ENCODE data around the gene CAB39.
A peak's percentile ranks its signal among the peaks of the same experiment; 100 is the strongest.

Gene CAB39

GRCh38 chr2:230788554-230789175 lies 76.0 kb downstream of the CAB39 start:
- no peak for DNase-seq

DNA sequence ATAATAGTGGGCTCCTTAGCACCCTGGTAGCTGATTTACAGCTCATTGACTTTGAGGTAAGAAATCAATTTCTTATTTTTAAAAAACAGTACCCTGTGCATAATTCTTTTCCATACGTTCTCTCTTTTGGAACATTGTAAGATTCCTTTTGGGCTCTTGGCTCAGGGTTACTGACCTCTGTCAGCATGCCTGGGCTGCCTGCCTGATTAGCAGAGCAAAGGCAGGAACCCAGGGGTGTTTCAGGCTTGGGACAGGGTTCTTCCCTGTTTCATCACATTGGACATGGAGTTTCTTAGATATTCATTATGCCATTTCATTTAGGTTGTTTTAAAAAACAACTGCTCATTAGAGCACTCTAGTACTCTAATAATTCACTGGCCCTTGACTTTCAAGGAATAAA lies 78.3 kb downstream of the CAB39 start:
- DNase-seq, result no peak

DNA sequence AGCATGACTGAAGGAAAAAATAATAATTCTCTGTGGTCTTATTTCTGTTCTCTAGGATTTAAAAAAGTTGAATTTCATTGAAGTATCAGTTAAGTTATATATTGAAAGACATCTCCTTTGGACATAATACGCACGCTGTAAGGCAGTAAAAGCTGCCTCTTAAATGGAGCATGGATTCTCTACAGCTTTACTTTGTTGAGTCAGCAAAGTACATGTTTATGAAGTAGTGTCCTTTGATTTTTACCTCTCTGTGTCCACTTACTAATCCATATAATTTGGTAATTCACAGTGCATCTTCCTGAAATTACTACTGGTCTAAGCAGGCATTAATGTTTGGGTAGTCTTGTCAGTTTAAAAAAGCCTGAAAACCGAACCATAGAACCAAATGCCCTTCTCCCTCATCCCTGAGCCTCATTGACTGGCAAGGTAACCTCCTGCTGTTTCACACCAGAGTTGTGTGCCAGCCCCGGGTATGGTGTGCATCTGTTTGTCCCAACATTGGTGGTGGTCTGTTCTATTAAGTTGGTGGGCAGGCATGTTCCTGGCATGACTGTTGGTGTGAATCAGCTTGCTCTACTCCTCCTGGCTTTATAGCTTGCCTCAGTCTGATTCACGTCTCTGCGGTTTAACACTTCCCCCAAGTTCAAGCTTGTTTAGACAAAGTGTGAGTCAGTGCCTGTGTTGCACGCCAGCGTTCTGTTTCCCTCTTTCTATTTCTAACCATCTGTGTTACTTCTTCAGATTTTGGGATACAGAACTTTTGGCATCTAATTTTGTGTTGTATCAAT lies 81.1 kb downstream of the CAB39 start:
- DNase-seq, result peak; percentile 76

- DNase-seq, result peak; percentile 53
Observed at GRCh38 chr2:230794497-230794896, 81.9 kb downstream of the CAB39 start.

GRCh38 chr2:230795856-230796255 lies 83.2 kb downstream of the CAB39 start:
- DNase-seq, result no peak

- peak; percentile 26 for DNase-seq
Observed at GRCh38 chr2:230796280-230796862, 83.7 kb downstream of the CAB39 start.

DNA sequence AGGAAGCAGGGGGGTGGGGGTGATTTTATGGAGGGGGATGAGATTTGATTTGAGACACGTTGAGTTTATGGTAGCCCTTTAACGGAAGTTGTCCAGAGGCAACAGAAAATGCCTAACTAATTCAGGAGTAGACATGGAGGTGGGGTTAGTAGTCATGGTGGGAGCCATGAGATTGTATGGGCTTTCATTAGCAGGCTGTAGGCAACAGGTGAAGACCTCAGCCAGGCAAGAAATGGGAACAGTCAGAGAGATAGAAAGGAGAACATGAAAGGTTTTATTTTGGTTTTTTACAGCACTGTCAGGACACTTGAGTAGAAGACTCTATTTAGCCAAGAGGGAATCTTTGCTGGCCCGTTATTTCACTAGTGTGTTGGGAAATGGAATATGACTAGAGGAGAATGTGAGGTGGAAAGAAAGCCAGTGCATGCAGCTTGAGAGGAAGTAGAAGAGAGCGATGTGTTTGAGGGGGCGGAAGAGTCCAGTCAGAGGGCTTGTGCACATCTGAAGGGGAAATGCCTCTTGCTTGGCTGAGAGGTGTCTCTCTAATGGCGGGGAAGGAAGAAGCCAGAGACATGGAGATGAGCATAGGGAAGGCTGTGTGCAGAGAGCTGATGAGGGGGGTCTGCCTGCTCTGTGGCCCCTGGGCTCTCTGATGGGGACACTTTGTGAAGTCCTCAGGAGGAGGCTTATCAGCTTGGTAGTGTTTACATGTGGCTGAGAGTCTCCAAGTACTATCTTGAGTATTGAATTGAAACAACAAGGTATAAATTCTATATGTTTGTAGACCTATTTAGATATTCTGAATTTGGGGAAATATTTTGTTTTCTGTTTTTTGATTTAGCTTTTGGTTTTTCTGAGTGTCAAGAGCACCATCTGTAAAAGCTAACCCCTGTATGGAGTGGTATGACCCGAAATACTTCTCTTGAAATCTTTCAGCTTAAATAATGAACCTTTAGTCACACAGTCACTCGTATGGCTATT lies 85.2 kb downstream of the CAB39 start:
- DNase-seq, result peak; percentile 27

DNA sequence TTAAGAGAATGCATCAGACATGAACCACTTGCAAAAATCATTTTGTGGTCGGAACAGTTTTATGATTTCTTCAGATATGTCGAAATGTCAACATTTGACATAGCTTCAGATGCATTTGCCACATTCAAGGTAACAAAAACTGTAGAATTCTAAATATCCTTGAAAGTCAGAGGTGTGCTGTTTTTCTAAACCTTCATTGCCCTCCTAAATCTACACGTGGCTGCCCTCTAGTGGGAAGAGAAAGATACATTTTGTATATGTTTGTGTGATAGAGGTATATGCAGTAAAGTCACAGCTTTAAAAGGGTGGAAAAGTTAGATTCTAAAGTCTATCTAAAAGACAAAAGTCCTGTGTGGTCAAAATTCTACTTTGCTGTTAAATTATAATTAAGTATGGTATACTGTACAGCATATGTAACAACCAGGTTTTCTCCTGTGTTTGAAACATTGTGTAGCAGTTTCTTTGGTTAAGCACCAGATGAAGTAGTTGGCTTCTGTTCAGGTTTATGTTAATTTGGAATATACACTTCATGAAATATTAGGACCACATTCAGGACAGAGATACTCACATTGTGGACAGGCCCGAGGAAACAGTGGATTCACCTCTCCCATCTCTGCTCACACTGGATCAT lies 86.2 kb downstream of the CAB39 start:
- DNase-seq, result peak; percentile 46

- DNase-seq, result no peak
Observed at GRCh38 chr2:230805353-230806017, 92.8 kb downstream of the CAB39 start.

GRCh38 chr2:230807729-230808128 lies 95.1 kb downstream of the CAB39 start:
- no peak for DNase-seq

GRCh38 chr2:230809015-230809414 lies 96.4 kb downstream of the CAB39 start:
- DNase-seq, result no peak

DNA sequence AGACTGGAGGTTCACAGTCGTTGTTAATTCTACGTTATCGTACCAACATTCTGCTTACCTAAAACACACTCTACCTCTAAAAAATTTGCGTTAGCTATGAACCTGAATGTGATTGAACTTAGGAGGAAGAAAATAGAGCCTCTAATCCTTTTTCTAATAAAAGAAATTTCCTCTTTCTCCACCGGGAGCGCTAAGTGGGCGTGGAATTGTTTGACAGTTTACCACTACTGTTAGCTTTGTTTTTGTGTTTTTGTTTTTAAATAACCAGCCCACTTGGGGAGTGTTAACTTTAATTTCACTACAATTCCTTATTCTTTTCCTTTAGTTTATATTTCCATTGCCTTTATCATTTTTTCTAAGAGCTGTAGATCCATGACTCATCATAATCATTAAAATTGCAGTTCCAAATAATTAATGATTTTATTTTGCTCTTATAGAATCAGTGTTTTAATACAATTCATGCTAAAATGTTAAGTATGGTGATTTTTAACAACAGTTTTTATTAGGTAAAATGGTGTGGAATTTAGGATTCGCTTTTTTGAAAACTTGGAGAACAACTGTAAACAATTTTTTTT lies 97.1 kb downstream of the CAB39 start:
- no peak for DNase-seq

DNA sequence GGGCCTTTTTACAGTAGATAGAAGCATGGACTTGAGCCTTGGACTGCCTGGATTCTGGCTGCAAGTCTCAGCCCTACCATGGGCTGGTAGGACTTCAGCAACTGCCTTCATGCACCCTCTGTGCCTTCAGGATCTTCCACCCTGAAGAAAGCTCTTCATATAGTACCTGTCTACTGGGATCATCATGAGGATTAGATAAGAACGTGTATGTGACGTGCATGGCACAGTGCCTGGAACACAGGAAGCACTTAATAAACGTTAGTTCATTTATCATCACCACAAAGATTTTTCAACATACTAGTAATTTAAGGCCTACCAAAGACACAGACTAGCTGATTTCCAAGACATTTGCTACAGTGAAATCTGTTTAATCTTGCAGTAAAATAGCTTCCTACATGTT lies 98.9 kb downstream of the CAB39 start:
- no peak for DNase-seq

GRCh38 chr2:230812033-230812432 lies 99.4 kb downstream of the CAB39 start:
- DNase-seq, result no peak

GRCh38 chr2:230814616-230815015 lies 102.0 kb downstream of the CAB39 start:
- no peak for DNase-seq

DNA sequence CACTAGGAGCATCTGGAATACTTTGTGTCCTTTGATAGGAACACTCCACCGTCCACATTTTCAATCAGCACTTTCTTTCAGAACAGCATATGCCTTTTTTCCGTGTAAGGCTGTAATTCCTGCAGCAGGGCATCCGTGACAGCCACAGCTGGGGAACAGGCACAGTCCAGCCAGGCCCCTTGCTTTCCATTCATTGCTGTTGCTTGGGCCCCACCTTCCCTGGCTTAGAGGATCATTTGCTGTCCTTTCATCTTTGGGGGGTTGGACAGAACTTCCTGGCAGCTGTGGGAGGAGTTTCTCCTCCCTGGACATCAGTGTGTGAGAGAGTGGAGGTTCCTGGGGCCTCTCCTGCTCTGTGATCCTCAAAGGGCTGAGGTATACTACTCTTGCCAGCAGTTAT lies 102.4 kb downstream of the CAB39 start:
- DNase-seq, result no peak

- no peak for DNase-seq
Observed at GRCh38 chr2:230816735-230817134, 104.1 kb downstream of the CAB39 start.

DNA sequence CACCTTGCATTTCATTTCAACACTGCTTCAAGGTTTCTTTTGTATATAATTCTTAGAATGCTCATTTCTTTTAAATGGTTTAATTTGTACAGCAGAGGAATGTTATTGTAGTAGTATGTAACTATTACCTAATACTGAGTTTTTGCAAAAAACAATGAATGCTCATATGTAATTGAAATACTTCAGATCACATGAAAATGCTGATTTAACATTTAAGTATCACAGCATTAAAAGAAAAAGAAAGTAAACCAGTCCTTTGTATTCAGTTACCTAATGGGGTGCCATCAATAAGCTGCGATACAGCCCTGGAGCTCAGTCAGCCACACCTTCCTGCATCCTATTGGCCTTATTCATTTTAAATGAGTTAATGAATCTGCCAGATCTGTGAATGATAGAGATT lies 106.8 kb downstream of the CAB39 start:
- no peak for DNase-seq

- no peak for DNase-seq
Observed at GRCh38 chr2:230821261-230821990, 108.8 kb downstream of the CAB39 start.

GRCh38 chr2:230821991-230822520 lies 109.4 kb downstream of the CAB39 start:
- no peak for DNase-seq
